GM12878 (cell line): ENCODE measurements around the gene WASHC2A. TPM values are rescaled to one million over a fixed set of nuclear protein-coding genes. Genes with fewer than 3 reads are reported as not detected.
A peak's percentile ranks its signal among the peaks of the same experiment; 100 is the strongest.
"Not testable (repeated sequence)": the region's sequence is repeated elsewhere in the genome, so short reads cannot be mapped to it uniquely, and the experiment has no call there.

Source experiments
- ATAC-seq: fragments of 200-7000 bp; cut with Tn5 transposase; 3 replicates; pipeline ENCODE4 v1.9.1; 2020; ENCODE audit warnings: mild to moderate bottlenecking, moderate library complexity
- BruUV-seq: library from RNA; stranded (reverse); fragments of 400-500 nt; replicated peaks from 2 replicates; lab custom pipeline; 2021; lab: Mats Ljungman, UMichigan
- CTCF ChIA-PET: fragments of 300-600 bp; sonication (Branson Sonifier 250); formaldehyde crosslinking; extraction: SDS; loops from one replicate; lab custom pipeline; 2021; ENCODE audit warnings: inconsistent platforms; lab: Yijun Ruan, JAX
- POLR2A ChIA-PET: fragments of 350-600 bp; formaldehyde crosslinking; extraction: SDS; loops from one replicate; lab custom pipeline; 2021; ENCODE audit warnings: inconsistent platforms; lab: Charles Lee
- RAD21 ChIA-PET: fragments of 300-600 bp; sonication (Branson Sonifier 250); formaldehyde crosslinking; loops from one replicate; lab custom pipeline; 2023; ENCODE audit warnings: antibody characterized with exemption; ENCODE audit not compliant: unreplicated experiment; lab: Charles Lee
- SMC1A ChIA-PET: fragments of 300-600 bp; sonication (Branson Sonifier 250); formaldehyde crosslinking; loops from one replicate; lab custom pipeline; 2023; ENCODE audit not compliant: unreplicated experiment, uncharacterized antibody; lab: Charles Lee
- DNase-seq: peaks from one replicate; pipeline ENCODE4 v3.0.0-alpha.2; 2011; ENCODE audit warnings: low read depth, low spot score
- FAIRE-seq: peaks from 3 replicates; lab custom pipeline; 2011; peaks lifted over from hg19 to GRCh38; lab: Jason Lieb, UNC
- H2AFZ ChIP-seq: 2 replicates; pipeline ENCODE4 v1.6.0; 2011; ENCODE audit warnings: low read depth, low read length, control low read depth; ENCODE audit not compliant: control insufficient read depth
- H3K27ac ChIP-seq: 2 replicates; pipeline ENCODE4 v1.5.1; 2011; ENCODE audit warnings: control low read depth; ENCODE audit not compliant: control insufficient read depth, insufficient read depth
- H3K27me3 ChIP-seq, 2 experiments: replicated peaks in 1 of 2; 2 replicates each; pipeline versions ENCODE4 v1.6.0 to v1.6.1; 2011; ENCODE audit warnings: low read length in 1 of 2; ENCODE audit not compliant: control insufficient read depth in 2 of 2, insufficient read depth in 2 of 2
- H3K36me3 ChIP-seq, 2 experiments: 2 replicates each; pipeline ENCODE4 v1.5.1; 2011; ENCODE audit warnings: low read length in 1 of 2; ENCODE audit not compliant: control insufficient read depth in 2 of 2, insufficient read depth in 2 of 2
- H3K4me1 ChIP-seq: 2 replicates; pipeline ENCODE4 v1.6.1; 2011; ENCODE audit warnings: mild to moderate bottlenecking, low read length, moderate library complexity, mixed read lengths; ENCODE audit not compliant: control insufficient read depth, insufficient read depth
- H3K4me2 ChIP-seq: 2 replicates; pipeline ENCODE4 v1.6.0; 2011; ENCODE audit warnings: control low read depth; ENCODE audit not compliant: control insufficient read depth, insufficient read depth
- H3K4me3 ChIP-seq: fragments of 200-600 bp; sonication (generic); 2 replicates; pipeline ENCODE4 v1.5.1; 2016
- H3K79me2 ChIP-seq: 2 replicates; pipeline ENCODE4 v1.6.0; 2011; ENCODE audit warnings: low read length; ENCODE audit not compliant: control insufficient read depth, insufficient read depth
- H3K9ac ChIP-seq: 2 replicates; pipeline ENCODE4 v1.8.0; 2011; ENCODE audit warnings: low read length, control low read depth, mixed read lengths; ENCODE audit not compliant: control insufficient read depth, insufficient read depth
- H3K9me3 ChIP-seq: replicated peaks from 3 replicates; pipeline ENCODE4 v1.5.1; 2011; ENCODE audit warnings: mild to moderate bottlenecking, low read length; ENCODE audit not compliant: control insufficient read depth, insufficient read depth
- H4K20me1 ChIP-seq: 2 replicates; pipeline ENCODE4 v1.6.0; 2011; ENCODE audit not compliant: control insufficient read depth, insufficient read depth
- MEF2B ChIP-seq: fragments of 450-650 bp; IDR thresholded peaks from 2 replicates; pipeline ENCODE4 v1.6.1; 2018; ENCODE audit warnings: mild to moderate bottlenecking, moderate library complexity; ENCODE audit not compliant: partially characterized antibody, poor library complexity, severe bottlenecking
- ZNF384 ChIP-seq: IDR thresholded peaks from 2 replicates; pipeline ENCODE4 v1.6.1; 2012; ENCODE audit warnings: low read depth, mild to moderate bottlenecking, low read length, improper control_type of control experiment, borderline replicate concordance
- WGBS: methylation state at CpG from one replicate; pipeline ENCODE4 v1.1.6; 2016; ENCODE audit warnings: low lambda C conversion rate; ENCODE audit not compliant: insufficient replicate concordance, insufficient coverage; ENCODE audit errors: missing lambda C conversion rate; 5-methylcytosine and 5-hydroxymethylcytosine counted together
- in situ Hi-C: fragments of 300-500 bp; cut with MboI; formaldehyde crosslinking; loops from 9 replicates; pipeline ENCODE4 v1.14.3; 2018; ENCODE audit warnings: mixed read lengths
- intact Hi-C: fragments of 100-400 bp; cut with micrococcal nuclease; formaldehyde crosslinking; loops from one replicate; pipeline ENCODE4 v1.14.2; 2022; ENCODE audit not compliant: unreplicated experiment
- polyA plus RNA-seq, 11 experiments: library from polyadenylated mRNA; depleted of rRNA in 4 of 11; unstranded in 6 of 11; stranded (reverse) in 5 of 11; fragments of >200 nt; fragmentation: Nextera tagmentation in 4 of 11; fragmentation: Illumina TruSeq in 1 of 11; extraction: Ambion mirVana in 4 of 11; extraction: Trizol in 1 of 11; gene quantifications; 1 replicate in 1 of 11; 2 replicates in 10 of 11; pipeline versions ENCODE4 v1.2.1 to v1.2.3, GENCODE V29; 2011 to 2016; ENCODE audit warnings: inconsistent platforms in 2 of 11, missing spikeins in 2 of 11, low read depth in 1 of 11
- total RNA-seq, 4 experiments: library from RNA; depleted of rRNA in 3 of 4; stranded (reverse); fragments of >200 nt in 3 of 4; fragmentation: Illumina TruSeq in 1 of 4; extraction: Trizol in 1 of 4; gene quantifications; 2 replicates each; pipeline versions ENCODE4 v1.2.1 to v1.2.3, GENCODE V29; 2013 to 2021
- TF ChIP-seq, protein P1 (sequence below): fragments of 450-650 bp; IDR thresholded peaks from 2 replicates; pipeline ENCODE4 v1.6.1; 2017; ENCODE audit warnings: low read depth, mild to moderate bottlenecking, moderate library complexity

WASHC2A gene
- total and polyA plus RNA-seq, 10 of the 15 experiments (the other 5 are each of a cell fraction or from before 2014, with no cell fraction given) = 3.7 to 30.3 (median 23.6) TPM

DNA sequence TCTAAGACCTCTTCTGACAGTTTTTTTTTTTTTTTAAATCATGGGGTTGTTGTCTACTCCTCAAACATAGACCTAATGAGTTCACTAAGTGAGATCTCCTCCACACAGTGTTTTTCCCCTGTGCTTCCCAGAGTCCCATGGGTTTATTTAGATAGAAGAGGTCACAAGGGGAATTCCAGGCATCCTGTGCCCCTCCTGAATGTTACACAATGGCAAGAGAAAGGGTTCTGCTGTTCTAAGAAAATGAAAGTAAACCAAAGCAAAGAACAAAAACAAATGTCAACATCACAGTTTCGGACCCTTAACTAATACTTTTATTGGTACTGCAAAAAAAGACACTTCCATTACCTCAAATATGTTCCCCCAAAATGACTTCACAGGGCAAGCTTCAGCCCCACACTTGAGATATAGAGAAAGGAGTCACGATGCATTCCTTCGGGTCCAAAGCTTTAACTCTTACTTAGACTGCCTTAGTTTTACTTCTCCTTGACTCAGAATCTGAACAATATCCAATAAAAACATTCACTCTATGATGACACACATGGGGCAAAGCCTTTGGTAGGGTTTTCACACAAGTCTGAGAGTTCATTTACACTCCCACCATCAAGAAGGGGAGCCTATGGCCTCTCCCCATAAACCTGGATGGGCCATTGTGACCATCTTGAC is 15.6 kb upstream of the WASHC2A start:
- ChIA-PET POLR2A (interaction anchor here (0.7 kb wide), 1 partner anchor 1288 kb away, joined by 3 read pairs; no protein-coding TSS in a partner anchor), SMC1A (interaction anchor here (0.6 to 0.7 kb wide), 3 partner anchors 107 to 560 kb away, joined by 3 to 4 read pairs (median 3); no protein-coding TSS in a partner anchor)
- H3K27me3 ChIP-seq, H3K36me3 ChIP-seq, FAIRE-seq, H3K4me3 ChIP-seq, BruUV-seq, H3K9me3 ChIP-seq, H3K79me2 ChIP-seq, RAD21 ChIA-PET, H3K27ac ChIP-seq, H3K4me1 ChIP-seq, intact Hi-C loops, in situ Hi-C loops, H3K9ac ChIP-seq, H4K20me1 ChIP-seq, CTCF ChIA-PET: not testable (repeated sequence)
- DNase-seq = peak; percentile 16
- 81% methylated on average over 3 of the region's 3 CpGs for WGBS
- ATAC-seq = peak; percentile 87
- peak overlapping the region; percentile 9 for H2AFZ ChIP-seq
- TF ChIP-seq, protein P1, sequence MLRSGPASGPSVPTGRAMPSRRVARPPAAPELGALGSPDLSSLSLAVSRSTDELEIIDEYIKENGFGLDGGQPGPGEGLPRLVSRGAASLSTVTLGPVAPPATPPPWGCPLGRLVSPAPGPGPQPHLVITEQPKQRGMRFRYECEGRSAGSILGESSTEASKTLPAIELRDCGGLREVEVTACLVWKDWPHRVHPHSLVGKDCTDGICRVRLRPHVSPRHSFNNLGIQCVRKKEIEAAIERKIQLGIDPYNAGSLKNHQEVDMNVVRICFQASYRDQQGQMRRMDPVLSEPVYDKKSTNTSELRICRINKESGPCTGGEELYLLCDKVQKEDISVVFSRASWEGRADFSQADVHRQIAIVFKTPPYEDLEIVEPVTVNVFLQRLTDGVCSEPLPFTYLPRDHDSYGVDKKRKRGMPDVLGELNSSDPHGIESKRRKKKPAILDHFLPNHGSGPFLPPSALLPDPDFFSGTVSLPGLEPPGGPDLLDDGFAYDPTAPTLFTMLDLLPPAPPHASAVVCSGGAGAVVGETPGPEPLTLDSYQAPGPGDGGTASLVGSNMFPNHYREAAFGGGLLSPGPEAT = peak; percentile 43; the same call in 1 of the 2 replicates
- TF ChIP-seq MEF2B (peak; percentile 26), ZNF384 (0 out of 2 replicates have a peak, but pooled peaks have one; percentile 16)
- TF ChIP-seq, all 136 proteins: peak for 3; not testable (repeated sequence) for 133
- H3K4me2 ChIP-seq = not testable (repeated sequence)

DNA sequence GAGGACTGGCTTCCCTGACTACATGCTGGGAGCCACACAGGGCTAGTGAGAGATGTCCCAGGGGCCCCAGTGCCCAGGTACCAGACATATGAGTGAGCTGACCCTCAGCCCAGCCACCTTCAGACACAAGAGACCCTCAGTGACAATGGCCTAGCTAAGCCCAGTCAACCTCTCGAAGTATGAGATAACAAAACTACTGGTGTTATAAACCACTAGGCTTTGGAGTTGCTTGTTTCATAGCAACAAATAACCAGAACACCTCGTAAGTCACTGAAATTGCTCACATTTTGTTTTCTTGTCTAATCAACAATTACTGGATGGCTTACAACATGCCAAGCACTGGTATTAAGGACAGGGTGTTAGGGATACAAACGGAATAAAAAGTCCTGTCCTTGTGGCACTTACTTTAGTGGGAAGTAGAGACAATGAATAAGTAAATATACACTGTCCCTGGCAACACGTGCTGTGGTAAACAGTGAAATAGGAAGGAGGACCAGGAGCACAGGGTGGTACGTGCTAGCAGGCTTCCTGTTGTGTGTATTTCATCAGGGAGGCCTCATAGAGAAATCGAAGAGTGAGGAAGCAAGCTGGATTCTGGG is 14.9 kb upstream of the WASHC2A start:
- BruUV-seq, H3K27me3 ChIP-seq, H3K27ac ChIP-seq, H3K79me2 ChIP-seq, intact Hi-C loops, H3K36me3 ChIP-seq, H3K9ac ChIP-seq, H3K4me1 ChIP-seq, H3K4me2 ChIP-seq, CTCF ChIA-PET, SMC1A ChIA-PET, FAIRE-seq, H2AFZ ChIP-seq, RAD21 ChIA-PET, in situ Hi-C loops, DNase-seq, POLR2A ChIA-PET, H4K20me1 ChIP-seq, H3K4me3 ChIP-seq, H3K9me3 ChIP-seq: not testable (repeated sequence)
- 82% methylated on average over 6 of the region's 6 CpGs for WGBS
- ATAC-seq = peak; percentile 31

DNA sequence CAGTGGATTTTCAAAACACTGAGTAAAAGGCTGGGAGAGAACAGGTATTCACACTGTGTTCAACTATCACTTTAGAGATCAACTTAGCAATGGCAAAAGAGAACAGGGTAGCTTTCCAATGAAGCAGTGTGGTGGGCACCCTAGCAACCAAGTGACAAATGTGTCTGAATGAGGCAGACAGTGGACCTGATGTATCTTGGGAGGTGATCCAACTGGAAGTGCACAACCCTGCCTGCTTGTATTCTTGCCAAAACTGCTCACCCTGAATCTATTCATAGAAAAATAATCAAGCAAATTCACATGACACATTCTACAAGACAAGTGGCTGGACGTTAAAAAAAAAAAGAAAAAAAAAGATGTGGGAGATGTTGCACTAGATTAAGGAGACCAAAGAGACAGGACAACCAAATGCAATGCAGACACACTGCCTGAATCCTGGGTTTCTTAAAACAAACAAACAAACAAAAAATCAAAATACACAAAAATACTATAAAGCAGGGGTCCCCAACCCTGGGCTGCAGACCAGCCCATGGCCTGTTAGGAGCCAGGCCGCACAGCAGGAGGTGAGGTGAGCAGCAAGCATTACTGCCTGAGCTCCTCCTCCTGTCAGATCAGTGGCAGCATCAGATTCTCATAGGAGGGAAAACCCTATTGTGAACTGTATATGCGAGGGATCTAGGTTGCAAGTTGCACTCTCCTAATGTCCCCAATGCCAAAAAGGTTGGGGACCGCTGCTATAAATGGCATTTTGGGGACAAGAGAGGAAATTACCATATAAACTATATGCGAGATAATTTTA is 12.1 kb upstream of the WASHC2A start:
- H4K20me1 ChIP-seq, POLR2A ChIA-PET, H3K9me3 ChIP-seq, CTCF ChIA-PET, intact Hi-C loops, ATAC-seq, H3K9ac ChIP-seq, FAIRE-seq, in situ Hi-C loops, H2AFZ ChIP-seq, H3K27me3 ChIP-seq, H3K4me1 ChIP-seq, DNase-seq, H3K27ac ChIP-seq, H3K79me2 ChIP-seq, BruUV-seq, H3K36me3 ChIP-seq, RAD21 ChIA-PET, H3K4me2 ChIP-seq, H3K4me3 ChIP-seq, SMC1A ChIA-PET: not testable (repeated sequence)
- WGBS = 58% methylated on average over 4 of the region's 5 CpGs
